ENCODE results near the gene PVALEF. TPM values are rescaled to one million over a fixed set of nuclear protein-coding genes. Genes with fewer than 3 reads are reported as not detected.
A peak's percentile ranks its signal among the peaks of the same experiment; 100 is the strongest.

PVALEF gene
- total and polyA plus RNA-seq, 2 of the 13 experiments (the other 11 are each of a cell fraction or from before 2014, with no cell fraction given), result 0.18 TPM

DNA sequence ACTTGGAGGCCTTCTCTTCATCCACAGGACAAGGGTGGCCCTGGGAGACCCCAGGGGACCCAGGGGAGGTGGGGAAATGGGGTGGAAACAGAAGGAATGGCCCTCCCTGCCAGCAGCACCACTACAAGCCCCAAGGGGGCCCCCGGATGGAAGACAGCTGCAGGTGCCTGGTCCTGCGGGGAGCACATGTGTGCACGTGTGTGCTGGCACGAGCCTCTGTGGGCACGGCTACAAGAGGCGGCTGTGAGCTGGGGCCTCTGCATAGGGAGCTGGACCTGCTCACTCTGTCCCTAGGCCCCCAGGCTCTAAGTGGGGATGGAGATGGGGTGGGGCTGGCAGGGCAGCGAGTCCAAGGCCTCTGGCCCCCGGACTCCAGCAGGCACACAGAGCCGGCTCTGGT lies 13.9 kb downstream of the PVALEF start (continued):
- TF ChIP-seq ZNF34 (CRISPR knock-in tag; IDR thresholded peaks at IDR 0.05; ENCODE audit: borderline replicate concordance) (no peak), ZNF564 (CRISPR knock-in tag; IDR thresholded peaks at IDR 0.05) (no peak), KDM2A (CRISPR knock-in tag; IDR thresholded peaks at IDR 0.05; ENCODE audit: borderline replicate concordance, low read depth) (no peak), NONO (IDR thresholded peaks at IDR 0.05) (no peak), NONO (CRISPR knock-in tag; conservative IDR thresholded peaks at IDR 0.05) (no peak), NPAS2 (CRISPR knock-in tag; IDR thresholded peaks at IDR 0.05; ENCODE audit: borderline replicate concordance) (no peak), BHLHE40 (IDR thresholded peaks at IDR 0.05; ENCODE audit: low read length) (peak; percentile 75), ZNF343 (CRISPR knock-in tag; IDR thresholded peaks at IDR 0.05) (no peak), ZNF788 (CRISPR knock-in tag; IDR thresholded peaks at IDR 0.05; ENCODE audit: borderline replicate concordance) (no peak), DPF2 (CRISPR knock-in tag; IDR thresholded peaks at IDR 0.05; ENCODE audit: borderline replicate concordance, low read depth) (no peak), KDM4B (CRISPR knock-in tag; IDR thresholded peaks at IDR 0.05) (no peak), MTF1 (CRISPR knock-in tag; IDR thresholded peaks at IDR 0.05) (no peak), SIX1 (CRISPR knock-in tag; IDR thresholded peaks at IDR 0.05; ENCODE audit: borderline replicate concordance) (no peak)
- TF ChIP-seq, protein P1, sequence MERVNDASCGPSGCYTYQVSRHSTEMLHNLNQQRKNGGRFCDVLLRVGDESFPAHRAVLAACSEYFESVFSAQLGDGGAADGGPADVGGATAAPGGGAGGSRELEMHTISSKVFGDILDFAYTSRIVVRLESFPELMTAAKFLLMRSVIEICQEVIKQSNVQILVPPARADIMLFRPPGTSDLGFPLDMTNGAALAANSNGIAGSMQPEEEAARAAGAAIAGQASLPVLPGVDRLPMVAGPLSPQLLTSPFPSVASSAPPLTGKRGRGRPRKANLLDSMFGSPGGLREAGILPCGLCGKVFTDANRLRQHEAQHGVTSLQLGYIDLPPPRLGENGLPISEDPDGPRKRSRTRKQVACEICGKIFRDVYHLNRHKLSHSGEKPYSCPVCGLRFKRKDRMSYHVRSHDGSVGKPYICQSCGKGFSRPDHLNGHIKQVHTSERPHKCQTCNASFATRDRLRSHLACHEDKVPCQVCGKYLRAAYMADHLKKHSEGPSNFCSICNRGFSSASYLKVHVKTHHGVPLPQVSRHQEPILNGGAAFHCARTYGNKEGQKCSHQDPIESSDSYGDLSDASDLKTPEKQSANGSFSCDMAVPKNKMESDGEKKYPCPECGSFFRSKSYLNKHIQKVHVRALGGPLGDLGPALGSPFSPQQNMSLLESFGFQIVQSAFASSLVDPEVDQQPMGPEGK (CRISPR knock-in tag; IDR thresholded peaks at IDR 0.05), result 0 out of 2 replicates have a peak, but pooled peaks have one; percentile 31
- TF ChIP-seq, protein P2, sequence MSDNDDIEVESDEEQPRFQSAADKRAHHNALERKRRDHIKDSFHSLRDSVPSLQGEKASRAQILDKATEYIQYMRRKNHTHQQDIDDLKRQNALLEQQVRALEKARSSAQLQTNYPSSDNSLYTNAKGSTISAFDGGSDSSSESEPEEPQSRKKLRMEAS (IDR thresholded peaks at IDR 0.05), result peak; percentile 50
